Activated naive CD4-positive, alpha-beta T cell treated with anti-CD3 and anti-CD28 coated beads for 36 hours (primary cell): ENCODE data around the gene GINS2. TPM values are rescaled to one million over a fixed set of nuclear protein-coding genes. Genes with fewer than 3 reads are reported as not detected.

Experiments
- CTCF ChIA-PET: fragments of 350-600 bp; sonication (Branson Sonifier 250); formaldehyde crosslinking; loops from one replicate; lab custom pipeline; 2021; ENCODE audit warnings: antibody characterized with exemption; lab: Charles Lee
- DNase-seq: peaks from one replicate; pipeline ENCODE4 v3.0.0-alpha.2; 2020
- H3K27ac Mint-ChIP-seq: one replicate; pipeline ENCODE4 v1.8.0; 2021; ENCODE audit warnings: mild to moderate bottlenecking, mixed read lengths
- H3K27me3 Mint-ChIP-seq: one replicate; pipeline ENCODE4 v1.8.0; 2021; ENCODE audit warnings: low read depth, mixed read lengths
- H3K36me3 Mint-ChIP-seq: one replicate; pipeline ENCODE4 v1.8.0; 2021; ENCODE audit warnings: low read depth, mixed read lengths
- H3K4me1 Mint-ChIP-seq: one replicate; pipeline ENCODE4 v1.8.0; 2021; ENCODE audit warnings: low read depth, mixed read lengths
- H3K4me3 Mint-ChIP-seq: one replicate; pipeline ENCODE4 v1.8.0; 2021; ENCODE audit warnings: mild to moderate bottlenecking, moderate library complexity, mixed read lengths
- H3K9me3 Mint-ChIP-seq: one replicate; pipeline ENCODE4 v1.8.0; 2021; ENCODE audit warnings: mixed read lengths
- intact Hi-C: fragments of 100-400 bp; cut with micrococcal nuclease; formaldehyde crosslinking; loops from one replicate; pipeline ENCODE4 v1.15.1; 2023
- total RNA-seq, 2 experiments: library from RNA; stranded (reverse); gene quantifications; one replicate each; pipeline ENCODE4 v1.2.3, GENCODE V29; 2021

Gene GINS2
- total RNA-seq, 2 experiments from 2014 or later = 60.7 to 66.6 TPM

DNA sequence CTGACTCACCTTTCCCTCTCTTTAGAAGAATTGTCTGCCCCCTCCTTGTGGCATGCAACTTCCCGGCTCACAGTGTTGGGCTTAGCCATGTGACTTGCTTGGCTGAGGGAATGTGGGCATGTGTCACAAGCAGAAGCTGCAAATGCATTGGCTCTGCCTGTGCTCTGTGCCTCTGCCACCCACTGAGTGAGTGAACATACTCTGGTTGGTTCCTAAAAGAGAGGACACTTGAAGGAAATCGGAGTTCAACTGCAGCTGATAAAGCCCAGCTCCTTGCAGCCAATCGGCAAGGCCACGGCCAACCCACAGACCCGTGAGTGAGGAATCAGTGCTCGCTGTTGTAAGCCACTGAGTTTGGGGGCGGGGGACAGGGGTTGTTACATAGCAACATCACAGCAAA is 10.9 kb upstream of the GINS2 start:
- H3K4me1 Mint-ChIP-seq = no peaks in the 10 kb centered on the region
- no peaks in the 10 kb centered on the region for H3K36me3 Mint-ChIP-seq
- H3K4me3 Mint-ChIP-seq = no peak overlapping the region
- no peak overlapping the region for H3K27ac Mint-ChIP-seq
- intact Hi-C loops = no loop called here
- peaks cover 15% of the 10 kb centered on the region for H3K27me3 Mint-ChIP-seq
- H3K9me3 Mint-ChIP-seq = no peaks in the 10 kb centered on the region
- no peak for DNase-seq
- CTCF ChIA-PET = no interaction called here

DNA sequence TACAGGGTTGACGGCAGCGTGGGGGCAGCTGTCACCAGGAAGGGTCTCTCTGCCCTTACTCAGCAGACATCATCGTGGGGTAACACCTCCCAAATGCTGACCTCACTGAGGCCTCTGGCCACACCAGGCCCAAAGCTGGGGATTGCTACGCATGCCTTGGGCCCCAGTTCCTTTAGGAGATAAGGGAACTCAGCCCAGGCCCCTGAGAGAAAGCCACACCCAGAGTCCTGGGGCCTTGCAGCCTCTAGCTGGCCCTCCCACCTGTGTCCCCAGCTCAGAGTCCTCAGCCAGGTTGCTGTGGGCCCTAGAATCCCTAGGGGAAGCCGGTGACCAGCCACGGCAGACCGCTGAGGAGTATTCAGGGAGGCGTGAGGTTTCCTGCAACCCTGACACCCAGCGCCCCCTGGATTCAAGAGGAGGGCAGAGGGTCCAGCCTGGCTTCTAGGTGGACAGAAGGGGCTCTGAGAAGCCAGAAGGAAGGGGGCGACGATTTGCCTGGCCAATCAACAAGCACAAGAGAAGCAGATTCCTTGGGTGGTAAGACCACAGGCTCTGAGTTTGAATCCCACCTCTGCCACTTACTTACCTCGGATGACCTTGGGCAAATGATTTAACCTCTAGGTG is 10.3 kb upstream of the GINS2 start:
- Mint-ChIP-seq H3K36me3 (no peaks in the 10 kb centered on the region), H3K9me3 (no peaks in the 10 kb centered on the region), H3K27me3 (peaks cover 15% of the 10 kb centered on the region), H3K27ac (no peak overlapping the region), H3K4me1 (no peaks in the 10 kb centered on the region), H3K4me3 (no peak overlapping the region)
- CTCF ChIA-PET = no interaction called here
- intact Hi-C loops = no loop called here
- no peak for DNase-seq

DNA sequence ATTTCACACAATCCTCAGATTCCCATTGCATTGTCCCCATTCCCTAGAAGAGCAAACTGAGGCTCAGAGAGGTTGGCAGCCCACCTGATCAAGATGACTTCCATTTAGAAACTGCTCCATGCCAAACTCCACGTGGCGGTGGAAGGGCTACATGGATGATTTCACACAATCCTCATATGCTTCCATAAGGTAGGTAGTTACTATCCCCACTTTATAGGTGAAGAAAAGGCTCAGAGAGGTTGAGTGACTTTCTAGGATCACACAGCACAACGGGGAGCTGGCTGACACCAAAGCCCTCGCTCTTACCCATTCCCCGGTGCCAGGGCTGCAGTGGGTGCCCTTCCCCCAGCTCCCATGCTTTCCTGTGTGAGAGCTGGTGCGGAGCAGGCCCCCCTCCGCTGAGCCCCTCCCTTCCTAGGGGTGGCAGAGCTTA is 9.7 kb upstream of the GINS2 start:
- no peaks in the 10 kb centered on the region for H3K9me3 Mint-ChIP-seq
- H3K36me3 Mint-ChIP-seq = no peaks in the 10 kb centered on the region
- intact Hi-C loops = no loop called here
- no peak for DNase-seq
- H3K27ac Mint-ChIP-seq = no peak overlapping the region
- H3K27me3 Mint-ChIP-seq = peaks cover 15% of the 10 kb centered on the region
- CTCF ChIA-PET = no interaction called here
- H3K4me1 Mint-ChIP-seq = no peaks in the 10 kb centered on the region
- no peak overlapping the region for H3K4me3 Mint-ChIP-seq

DNA sequence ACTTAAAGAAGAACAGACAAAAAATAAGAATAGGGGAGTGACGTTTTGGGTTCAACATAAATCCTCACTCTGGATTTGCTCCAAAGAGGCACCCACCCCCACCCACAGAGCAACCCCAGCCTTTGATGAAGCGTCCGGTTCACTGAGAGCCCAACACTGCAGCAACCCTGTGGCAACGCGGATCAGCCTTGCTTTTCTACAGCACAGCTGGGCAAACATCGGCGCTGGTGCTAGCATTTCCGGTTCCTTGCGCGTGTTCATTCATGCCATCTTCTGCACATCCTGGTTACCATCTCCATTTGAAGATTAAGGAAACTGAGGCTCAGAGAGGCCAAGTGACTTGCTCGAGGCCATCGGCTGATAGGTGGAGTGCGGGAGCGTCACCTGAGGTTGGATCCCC is 8.7 kb upstream of the GINS2 start:
- H3K27ac Mint-ChIP-seq = no peak overlapping the region
- DNase-seq = no peak
- intact Hi-C loops = no loop called here
- peaks cover 15% of the 10 kb centered on the region for H3K27me3 Mint-ChIP-seq
- no peaks in the 10 kb centered on the region for H3K36me3 Mint-ChIP-seq
- CTCF ChIA-PET = no interaction called here
- no peaks in the 10 kb centered on the region for H3K9me3 Mint-ChIP-seq
- H3K4me3 Mint-ChIP-seq = no peak overlapping the region
- no peaks in the 10 kb centered on the region for H3K4me1 Mint-ChIP-seq

DNA sequence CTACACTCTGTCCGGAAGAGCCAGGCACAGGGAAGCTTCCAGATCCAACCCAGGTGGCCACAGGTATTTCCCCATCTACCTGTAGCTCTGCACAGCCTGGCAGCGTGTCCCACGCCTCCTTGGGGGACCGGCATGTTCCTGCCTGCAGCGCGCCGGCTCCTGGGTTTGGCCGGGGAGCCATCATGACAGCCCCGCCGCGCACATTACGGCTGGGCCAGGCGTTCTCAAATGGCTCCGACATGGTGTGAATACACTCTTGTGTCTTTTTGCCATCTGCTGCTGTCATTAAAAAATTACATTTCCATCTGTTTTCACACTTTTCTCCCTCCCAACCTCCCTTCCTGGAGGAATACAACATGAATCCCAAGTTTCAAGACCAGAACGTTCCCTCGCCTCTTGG is 8.0 kb upstream of the GINS2 start:
- no peak overlapping the region for H3K27ac Mint-ChIP-seq
- peaks cover 15% of the 10 kb centered on the region for H3K27me3 Mint-ChIP-seq
- DNase-seq = no peak
- no peaks in the 10 kb centered on the region for H3K36me3 Mint-ChIP-seq
- CTCF ChIA-PET = interaction anchor here (0.6 kb wide), 1 partner anchor 856 kb away, joined by 5 read pairs; no protein-coding TSS in a partner anchor
- H3K4me3 Mint-ChIP-seq = no peak overlapping the region
- no peaks in the 10 kb centered on the region for H3K4me1 Mint-ChIP-seq
- H3K9me3 Mint-ChIP-seq = no peaks in the 10 kb centered on the region
- intact Hi-C loops = no loop called here

DNA sequence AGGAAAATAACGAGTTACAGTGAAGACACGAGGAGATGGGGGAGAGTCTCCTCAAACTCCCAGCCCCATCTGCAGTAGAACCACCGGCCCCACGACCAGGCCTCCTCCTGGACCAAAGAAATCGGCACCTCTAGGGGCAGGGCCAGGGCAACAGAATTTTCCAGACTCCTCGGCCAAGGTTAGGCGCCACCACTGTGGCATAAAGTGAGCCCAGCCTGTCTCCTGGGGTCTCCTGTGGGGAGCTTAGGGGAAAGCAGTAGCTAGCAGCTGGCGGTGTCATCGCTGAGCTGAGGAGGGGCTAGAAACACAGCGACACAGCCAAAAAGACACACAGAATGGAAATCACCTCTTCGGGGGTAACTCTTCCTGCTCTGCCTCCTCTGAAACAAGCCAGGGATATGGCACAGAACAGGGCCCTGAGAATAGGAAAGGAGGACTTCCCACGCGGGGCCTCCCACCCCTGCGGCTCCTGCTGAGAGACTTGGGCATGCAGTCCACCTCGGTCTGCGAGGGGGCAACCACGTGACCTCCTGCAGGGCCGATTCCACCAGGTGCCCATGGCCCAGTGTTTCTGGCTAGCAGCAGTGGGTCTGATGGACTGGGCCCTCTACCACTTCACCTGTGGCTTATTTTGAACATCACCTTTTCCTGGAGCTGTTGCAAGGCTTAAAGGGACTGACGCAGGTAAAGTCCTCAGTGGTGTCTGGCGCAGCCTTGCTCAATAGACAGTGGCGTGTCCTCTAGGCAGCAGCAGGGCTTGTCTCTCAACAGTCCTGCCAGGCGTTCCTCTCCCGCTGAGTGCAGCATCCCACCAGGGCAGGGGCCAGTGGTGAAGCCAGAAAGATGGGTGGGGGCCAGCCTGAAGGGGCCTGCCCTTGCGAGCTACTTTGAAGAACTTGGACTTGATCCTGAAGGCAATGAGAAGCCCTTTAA is 6.7 kb upstream of the GINS2 start:
- Mint-ChIP-seq H3K9me3 (no peaks in the 10 kb centered on the region), H3K27ac (no peak overlapping the region), H3K4me1 (no peaks in the 10 kb centered on the region), H3K4me3 (no peak overlapping the region), H3K27me3 (peaks cover 17% of the 10 kb centered on the region), H3K36me3 (no peaks in the 10 kb centered on the region)
- intact Hi-C loops = no loop called here
- CTCF ChIA-PET = interaction anchor here (0.9 kb wide), 1 partner anchor 21 kb away, joined by 4 read pairs; no protein-coding TSS in a partner anchor
- no peak for DNase-seq

DNA sequence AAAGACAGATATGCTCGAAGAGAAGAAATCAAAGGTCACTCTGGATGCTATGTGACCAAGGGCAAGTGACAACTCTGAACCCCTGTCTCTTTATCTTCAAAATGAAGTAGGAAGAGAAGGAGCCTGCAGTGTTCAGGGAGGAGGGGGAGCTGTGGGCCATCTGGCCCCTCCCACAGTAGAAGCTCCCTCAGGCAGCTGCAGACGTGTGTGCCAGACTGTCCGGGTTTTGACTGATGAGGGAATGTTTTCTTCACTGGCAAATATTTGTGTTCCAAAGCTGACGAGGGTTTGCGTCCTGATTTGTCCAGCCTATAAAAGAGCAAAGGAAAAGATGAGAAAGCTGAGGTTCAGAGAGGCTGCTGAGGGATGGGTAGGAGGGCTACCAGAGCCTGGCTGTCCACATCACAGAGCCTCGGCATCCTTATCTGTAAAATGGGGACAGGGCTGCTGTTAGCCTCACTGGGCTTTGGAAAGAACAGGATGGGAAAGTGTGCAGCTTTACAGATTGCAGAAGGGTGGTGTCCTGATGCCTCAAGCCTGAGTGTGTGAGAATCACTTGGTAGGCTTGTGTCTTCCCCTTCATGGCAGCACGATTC is 1.8 kb upstream of the GINS2 start:
- peaks cover 21% of the 10 kb centered on the region for H3K4me1 Mint-ChIP-seq
- CTCF ChIA-PET = interaction anchor here (0.6 to 0.8 kb wide), 2 partner anchors 69 to 354 kb away, joined by 3 read pairs; no protein-coding TSS in a partner anchor
- H3K36me3 Mint-ChIP-seq = peaks cover 7% of the 10 kb centered on the region
- no peak overlapping the region for H3K4me3 Mint-ChIP-seq
- intact Hi-C loops = no loop called here
- H3K27me3 Mint-ChIP-seq = peaks cover 5% of the 10 kb centered on the region
- H3K27ac Mint-ChIP-seq = no peak overlapping the region
- DNase-seq = no peak
- H3K9me3 Mint-ChIP-seq = no peaks in the 10 kb centered on the region

DNA sequence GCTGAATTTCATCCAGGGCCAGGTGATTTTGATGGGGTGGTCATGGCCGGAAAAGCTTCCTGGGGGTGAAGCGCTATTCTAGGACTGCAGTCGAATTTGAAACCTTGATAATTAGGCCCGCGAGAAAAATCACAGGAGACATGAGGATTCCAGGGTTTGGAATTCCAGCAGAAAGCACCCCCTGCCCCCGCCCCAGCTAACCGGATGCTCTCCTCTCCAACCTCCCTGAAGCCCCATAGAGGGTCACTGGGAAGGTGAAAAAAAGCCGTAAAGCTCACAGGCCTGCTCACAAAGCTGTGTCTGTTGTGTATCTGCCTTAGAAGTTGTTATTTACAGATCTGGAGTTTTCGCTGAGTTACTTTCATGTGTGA is 1.2 kb upstream of the GINS2 start:
- CTCF ChIA-PET = interaction anchor here (0.8 to 1.1 kb wide), 2 partner anchors 28 to 70 kb away, joined by 3 read pairs; no protein-coding TSS in a partner anchor
- Mint-ChIP-seq H3K4me3 (peak overlapping the region; percentile 32), H3K36me3 (peaks cover 10% of the 10 kb centered on the region), H3K4me1 (peaks cover 21% of the 10 kb centered on the region), H3K9me3 (no peaks in the 10 kb centered on the region), H3K27ac (no peak overlapping the region), H3K27me3 (peaks cover 5% of the 10 kb centered on the region)
- DNase-seq = no peak
- intact Hi-C loops = loop anchor here (1.0 to 2.0 kb wide), 2 partner anchors 109 to 133 kb away; partner anchors contain the start of genes COX4I1 and EMC8

DNA sequence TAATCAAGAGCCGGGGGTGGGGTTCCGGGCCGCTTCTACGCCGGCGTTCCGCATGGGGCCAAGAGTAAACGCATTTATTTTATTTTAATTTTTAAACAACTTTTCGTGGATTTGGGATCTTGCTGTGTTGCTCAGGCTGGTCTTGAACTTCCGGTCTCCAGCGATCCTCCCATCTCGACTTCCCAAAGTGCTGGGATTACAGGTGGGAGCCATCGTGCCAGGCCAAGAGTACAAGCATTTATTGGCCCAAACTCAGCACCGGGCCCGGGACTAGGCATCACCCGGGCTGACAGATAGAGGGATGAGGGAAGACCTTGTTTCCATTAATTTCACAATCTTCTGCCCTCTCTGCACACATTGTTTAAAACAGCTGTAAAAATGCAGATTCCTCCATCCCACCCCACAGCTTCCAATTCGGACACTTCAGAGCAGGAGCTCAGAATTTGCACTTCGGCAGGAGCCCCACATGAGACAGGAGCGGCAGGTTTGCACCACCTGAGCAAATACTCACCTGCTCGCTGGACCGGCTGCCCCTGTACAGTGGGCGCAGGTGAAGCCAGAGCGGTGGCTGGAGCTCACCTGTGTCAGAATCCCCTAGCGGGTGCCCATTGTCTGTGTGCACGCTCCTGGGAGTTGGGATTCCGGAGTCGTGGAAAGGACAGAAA is 663 bp upstream of the GINS2 start:
- peak; percentile 7 for DNase-seq
- Mint-ChIP-seq H3K9me3 (no peaks in the 10 kb centered on the region), H3K36me3 (peaks cover 13% of the 10 kb centered on the region), H3K27me3 (peaks cover 2% of the 10 kb centered on the region), H3K4me1 (peaks cover 21% of the 10 kb centered on the region), H3K4me3 (peak overlapping the region; percentile 72), H3K27ac (no peak overlapping the region)
- intact Hi-C loops = loop anchor here (1.0 to 2.0 kb wide), 2 partner anchors 110 to 133 kb away; partner anchors contain the start of genes COX4I1 and EMC8
- CTCF ChIA-PET = interaction anchor here (0.8 to 1.6 kb wide), 4 partner anchors 28 to 78 kb away, joined by 3 to 5 read pairs (median 3); no protein-coding TSS in a partner anchor

DNA sequence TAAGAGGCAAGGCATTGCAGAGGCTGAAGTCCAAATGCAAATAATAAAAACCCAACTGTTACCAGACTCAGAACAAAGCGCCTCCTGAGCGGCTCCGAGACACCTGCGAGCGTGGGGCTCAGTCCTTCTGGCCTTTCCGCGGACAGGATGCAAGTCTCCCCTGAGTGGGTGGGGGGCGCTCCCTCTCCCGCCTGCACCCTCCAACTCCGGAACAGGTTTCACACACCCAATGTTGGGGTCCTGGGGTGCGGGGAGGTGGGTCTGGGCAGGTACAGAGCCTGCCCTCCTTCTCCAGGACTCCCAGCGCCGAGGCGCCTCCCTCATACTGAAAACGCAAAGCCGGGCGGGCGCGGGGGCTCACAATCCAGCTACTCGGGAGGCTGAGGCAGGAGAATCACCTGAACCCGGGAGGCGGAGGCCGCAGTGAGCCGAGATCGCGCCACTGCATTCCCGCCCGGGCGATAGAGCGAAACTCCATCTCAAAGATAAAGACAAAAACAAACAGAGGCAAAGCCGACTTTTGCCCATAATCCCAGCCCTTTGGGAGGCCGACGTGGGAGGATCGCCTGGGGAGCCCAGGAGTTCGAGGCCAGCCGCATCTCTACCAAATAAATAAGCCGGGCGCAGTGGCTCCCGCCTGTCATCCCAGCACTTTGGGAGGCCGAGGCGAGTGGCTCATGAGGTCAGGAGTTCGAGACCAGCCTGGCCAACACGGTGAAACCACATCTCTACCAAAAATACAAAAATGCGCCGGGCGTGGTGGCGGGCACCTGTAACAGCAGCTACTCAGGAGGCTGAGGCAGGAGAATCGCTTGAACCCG is 893 bp downstream of the GINS2 start:
- peak; percentile 13 for DNase-seq
- CTCF ChIA-PET = interaction anchor here (1.1 to 1.6 kb wide), 2 partner anchors 72 to 77 kb away, joined by 3 to 5 read pairs; no protein-coding TSS in a partner anchor
- H3K36me3 Mint-ChIP-seq = peaks cover 25% of the 10 kb centered on the region
- intact Hi-C loops = loop anchor here (2.0 kb wide), 2 partner anchors 131 to 301 kb away; no protein-coding TSS in a partner anchor
- peak overlapping the region; percentile 84 for H3K4me3 Mint-ChIP-seq
- peaks cover 21% of the 10 kb centered on the region for H3K4me1 Mint-ChIP-seq
- peak overlapping the region; percentile 66 for H3K27ac Mint-ChIP-seq
- H3K27me3 Mint-ChIP-seq = peaks cover 2% of the 10 kb centered on the region
- H3K9me3 Mint-ChIP-seq = no peaks in the 10 kb centered on the region
